Measurements from ENCODE around the gene RPS29.

DNA sequence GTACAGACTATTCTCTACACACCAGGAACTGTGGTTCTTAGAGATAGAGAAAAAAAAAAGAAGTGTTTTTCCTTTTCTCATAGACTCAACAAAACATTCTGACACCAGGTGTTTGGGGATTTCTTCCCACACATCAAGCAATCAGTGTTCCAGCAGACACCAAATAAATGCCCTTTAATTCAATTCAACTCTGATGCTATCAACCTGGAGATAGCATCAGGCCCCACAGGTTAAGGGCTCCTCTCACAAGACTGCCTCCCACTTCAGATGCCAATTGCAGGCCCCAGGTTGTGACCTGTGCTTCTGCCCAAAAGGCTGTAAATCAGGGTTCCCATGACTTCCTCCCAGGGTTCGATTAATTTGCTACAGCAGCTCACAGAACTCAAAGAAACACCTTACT is 36.7 kb downstream of the RPS29 start:
- TF ChIP-seq, protein P1, sequence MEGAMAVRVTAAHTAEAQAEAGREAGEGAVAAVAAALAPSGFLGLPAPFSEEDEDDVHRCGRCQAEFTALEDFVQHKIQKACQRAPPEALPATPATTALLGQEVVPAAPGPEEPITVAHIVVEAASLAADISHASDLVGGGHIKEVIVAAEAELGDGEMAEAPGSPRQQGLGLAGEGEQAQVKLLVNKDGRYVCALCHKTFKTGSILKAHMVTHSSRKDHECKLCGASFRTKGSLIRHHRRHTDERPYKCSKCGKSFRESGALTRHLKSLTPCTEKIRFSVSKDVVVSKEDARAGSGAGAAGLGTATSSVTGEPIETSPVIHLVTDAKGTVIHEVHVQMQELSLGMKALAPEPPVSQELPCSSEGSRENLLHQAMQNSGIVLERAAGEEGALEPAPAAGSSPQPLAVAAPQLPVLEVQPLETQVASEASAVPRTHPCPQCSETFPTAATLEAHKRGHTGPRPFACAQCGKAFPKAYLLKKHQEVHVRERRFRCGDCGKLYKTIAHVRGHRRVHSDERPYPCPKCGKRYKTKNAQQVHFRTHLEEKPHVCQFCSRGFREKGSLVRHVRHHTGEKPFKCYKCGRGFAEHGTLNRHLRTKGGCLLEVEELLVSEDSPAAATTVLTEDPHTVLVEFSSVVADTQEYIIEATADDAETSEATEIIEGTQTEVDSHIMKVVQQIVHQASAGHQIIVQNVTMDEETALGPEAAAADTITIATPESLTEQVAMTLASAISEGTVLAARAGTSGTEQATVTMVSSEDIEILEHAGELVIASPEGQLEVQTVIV (IDR thresholded peaks at IDR 0.05; ENCODE audit: borderline replicate concordance, partially characterized antibody): no peak
- TF ChIP-seq, protein P2, sequence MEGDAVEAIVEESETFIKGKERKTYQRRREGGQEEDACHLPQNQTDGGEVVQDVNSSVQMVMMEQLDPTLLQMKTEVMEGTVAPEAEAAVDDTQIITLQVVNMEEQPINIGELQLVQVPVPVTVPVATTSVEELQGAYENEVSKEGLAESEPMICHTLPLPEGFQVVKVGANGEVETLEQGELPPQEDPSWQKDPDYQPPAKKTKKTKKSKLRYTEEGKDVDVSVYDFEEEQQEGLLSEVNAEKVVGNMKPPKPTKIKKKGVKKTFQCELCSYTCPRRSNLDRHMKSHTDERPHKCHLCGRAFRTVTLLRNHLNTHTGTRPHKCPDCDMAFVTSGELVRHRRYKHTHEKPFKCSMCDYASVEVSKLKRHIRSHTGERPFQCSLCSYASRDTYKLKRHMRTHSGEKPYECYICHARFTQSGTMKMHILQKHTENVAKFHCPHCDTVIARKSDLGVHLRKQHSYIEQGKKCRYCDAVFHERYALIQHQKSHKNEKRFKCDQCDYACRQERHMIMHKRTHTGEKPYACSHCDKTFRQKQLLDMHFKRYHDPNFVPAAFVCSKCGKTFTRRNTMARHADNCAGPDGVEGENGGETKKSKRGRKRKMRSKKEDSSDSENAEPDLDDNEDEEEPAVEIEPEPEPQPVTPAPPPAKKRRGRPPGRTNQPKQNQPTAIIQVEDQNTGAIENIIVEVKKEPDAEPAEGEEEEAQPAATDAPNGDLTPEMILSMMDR (IDR thresholded peaks at IDR 0.05 in 2 of 3, conservative IDR thresholded peaks at IDR 0.05 in 1 of 3; ENCODE audit: control insufficient read depth in 2 of 3, extremely low read depth in 1 of 3, insufficient read depth in 1 of 3, low read depth in 3 of 3, low read length in 3 of 3): no peak
- TF ChIP-seq, protein P3, sequence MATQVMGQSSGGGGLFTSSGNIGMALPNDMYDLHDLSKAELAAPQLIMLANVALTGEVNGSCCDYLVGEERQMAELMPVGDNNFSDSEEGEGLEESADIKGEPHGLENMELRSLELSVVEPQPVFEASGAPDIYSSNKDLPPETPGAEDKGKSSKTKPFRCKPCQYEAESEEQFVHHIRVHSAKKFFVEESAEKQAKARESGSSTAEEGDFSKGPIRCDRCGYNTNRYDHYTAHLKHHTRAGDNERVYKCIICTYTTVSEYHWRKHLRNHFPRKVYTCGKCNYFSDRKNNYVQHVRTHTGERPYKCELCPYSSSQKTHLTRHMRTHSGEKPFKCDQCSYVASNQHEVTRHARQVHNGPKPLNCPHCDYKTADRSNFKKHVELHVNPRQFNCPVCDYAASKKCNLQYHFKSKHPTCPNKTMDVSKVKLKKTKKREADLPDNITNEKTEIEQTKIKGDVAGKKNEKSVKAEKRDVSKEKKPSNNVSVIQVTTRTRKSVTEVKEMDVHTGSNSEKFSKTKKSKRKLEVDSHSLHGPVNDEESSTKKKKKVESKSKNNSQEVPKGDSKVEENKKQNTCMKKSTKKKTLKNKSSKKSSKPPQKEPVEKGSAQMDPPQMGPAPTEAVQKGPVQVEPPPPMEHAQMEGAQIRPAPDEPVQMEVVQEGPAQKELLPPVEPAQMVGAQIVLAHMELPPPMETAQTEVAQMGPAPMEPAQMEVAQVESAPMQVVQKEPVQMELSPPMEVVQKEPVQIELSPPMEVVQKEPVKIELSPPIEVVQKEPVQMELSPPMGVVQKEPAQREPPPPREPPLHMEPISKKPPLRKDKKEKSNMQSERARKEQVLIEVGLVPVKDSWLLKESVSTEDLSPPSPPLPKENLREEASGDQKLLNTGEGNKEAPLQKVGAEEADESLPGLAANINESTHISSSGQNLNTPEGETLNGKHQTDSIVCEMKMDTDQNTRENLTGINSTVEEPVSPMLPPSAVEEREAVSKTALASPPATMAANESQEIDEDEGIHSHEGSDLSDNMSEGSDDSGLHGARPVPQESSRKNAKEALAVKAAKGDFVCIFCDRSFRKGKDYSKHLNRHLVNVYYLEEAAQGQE (IDR thresholded peaks at IDR 0.05; ENCODE audit: low read depth, low read length): no peak
- TF ChIP-seq IRF4 (IDR thresholded peaks at IDR 0.05; ENCODE audit: low read depth, low read length) (no peak), CEBPB (IDR thresholded peaks at IDR 0.05; ENCODE audit: borderline replicate concordance in 1 of 2, low read depth in 2 of 2, low read length in 2 of 2) (no peak), TAF1 (IDR thresholded peaks at IDR 0.05; ENCODE audit: borderline replicate concordance, low read depth, low read length) (no peak), RAD21 (IDR thresholded peaks at IDR 0.05; ENCODE audit: insufficient read depth, low read depth, low read length) (no peak), POLR2AphosphoS2 (IDR thresholded peaks at IDR 0.05; ENCODE audit: low read depth, low read length) (no peak), KAT2A (conservative IDR thresholded peaks at IDR 0.05; ENCODE audit: control insufficient read depth, low read depth, low read length) (no peak)

All from GM12878 (cell line).